HUES64 (cell line): ENCODE results near the gene FBXL17.

Source experiments
- H3K27ac ChIP-seq: 2 replicates; pipeline ENCODE4 v1.7.0; 2013; ENCODE audit warnings: low read depth, low read length, inconsistent platforms
- H3K27me3 ChIP-seq: 2 replicates; pipeline ENCODE4 v1.6.1; 2013; ENCODE audit warnings: mild to moderate bottlenecking, low read length; ENCODE audit not compliant: insufficient read depth
- H3K36me3 ChIP-seq: 2 replicates; pipeline ENCODE4 v1.6.1; 2013; ENCODE audit warnings: mild to moderate bottlenecking, low read length; ENCODE audit not compliant: insufficient read depth
- H3K4me1 ChIP-seq: 2 replicates; pipeline ENCODE4 v1.6.1; 2013; ENCODE audit warnings: mild to moderate bottlenecking, low read length, moderate library complexity; ENCODE audit not compliant: insufficient read depth
- H3K4me3 ChIP-seq: 2 replicates; pipeline ENCODE4 v1.5.1; 2013; ENCODE audit warnings: mild to moderate bottlenecking, low read length, moderate library complexity
- H3K9ac ChIP-seq: 2 replicates; pipeline ENCODE4 v1.6.1; 2013; ENCODE audit warnings: mild to moderate bottlenecking, low read depth, low read length
- H3K9me3 ChIP-seq: 2 replicates; pipeline ENCODE4 v1.6.1; 2013; ENCODE audit warnings: low read depth, low read length; ENCODE audit not compliant: insufficient read depth
- WGBS: fragments of 150-250, 120-280 bp; methylation state at CpG from one replicate; pipeline ENCODE4 v1.1.7; 2013; ENCODE audit warnings: missing lambda C conversion rate; 5-methylcytosine and 5-hydroxymethylcytosine counted together

FBXL17 gene

GRCh38 chr5:108266242-108266641 is 115.7 kb downstream of the FBXL17 start:
- Histone ChIP-seq H3K36me3 (no peaks in the 10 kb centered on the region), H3K27ac (no peak overlapping the region)
- 91% methylated on average over 2 of the region's 2 CpGs for WGBS

GRCh38 chr5:108264533-108264932 is 117.4 kb downstream of the FBXL17 start:
- Histone ChIP-seq H3K9me3 (no peaks in the 10 kb centered on the region), H3K27ac (no peak overlapping the region), H3K4me1 (peaks cover 6% of the 10 kb centered on the region; the same call in 1 of the 2 replicates), H3K4me3 (no peak overlapping the region), H3K9ac (no peak overlapping the region), H3K27me3 (no peaks in the 10 kb centered on the region), H3K36me3 (no peaks in the 10 kb centered on the region)
- WGBS = no CpG with 5 or more reads among the region's 2 CpGs

More at GRCh38 chr5:108266242-108266641, 115.7 kb downstream of the FBXL17 start:
- H3K4me3 ChIP-seq = no peak overlapping the region
- no peak overlapping the region for H3K9ac ChIP-seq
- H3K27me3 ChIP-seq = no peaks in the 10 kb centered on the region
- H3K9me3 ChIP-seq = no peaks in the 10 kb centered on the region
- no peaks in the 10 kb centered on the region for H3K4me1 ChIP-seq

DNA sequence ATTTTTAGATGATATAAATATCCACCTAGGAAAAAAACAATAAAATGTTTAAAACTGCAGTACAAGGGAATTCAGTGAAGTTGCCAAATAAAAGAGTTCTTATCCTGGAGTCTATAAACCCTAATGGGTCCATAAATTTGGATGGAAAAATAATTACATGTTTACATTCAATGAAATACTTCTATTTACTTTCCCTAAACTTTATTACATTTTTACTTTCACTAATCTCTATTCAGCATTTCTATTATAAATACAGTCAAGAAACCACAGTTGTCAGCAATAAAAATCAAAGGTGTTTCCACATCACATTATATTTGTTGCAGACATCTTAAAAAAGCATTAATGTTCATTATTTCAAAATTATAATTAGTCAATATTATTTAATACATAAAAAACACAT is 118.6 kb downstream of the FBXL17 start:
- Histone ChIP-seq H3K9me3 (no peaks in the 10 kb centered on the region), H3K27me3 (no peaks in the 10 kb centered on the region), H3K4me1 (peaks cover 13% of the 10 kb centered on the region), H3K36me3 (no peaks in the 10 kb centered on the region), H3K9ac (no peak overlapping the region), H3K27ac (no peak overlapping the region), H3K4me3 (no peak overlapping the region)

DNA sequence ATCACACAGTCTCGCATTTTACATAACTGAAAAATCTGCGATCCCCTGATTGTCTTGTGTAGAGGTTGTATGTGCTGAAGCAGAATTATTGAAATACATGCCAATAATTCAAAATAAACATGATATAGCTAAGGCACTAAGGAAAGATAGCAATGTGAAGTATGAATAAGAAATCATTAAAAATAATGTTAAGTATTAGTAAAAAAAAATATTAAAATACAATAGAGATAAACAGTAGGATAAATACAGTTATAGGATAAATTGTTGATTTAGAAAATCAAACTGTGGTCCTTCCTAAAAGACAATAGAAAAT is 121.1 kb downstream of the FBXL17 start:
- H3K4me1 ChIP-seq = peaks cover 13% of the 10 kb centered on the region
- H3K27me3 ChIP-seq = no peaks in the 10 kb centered on the region
- no peaks in the 10 kb centered on the region for H3K9me3 ChIP-seq
- no peaks in the 10 kb centered on the region for H3K36me3 ChIP-seq
- no peak overlapping the region for H3K27ac ChIP-seq
- H3K4me3 ChIP-seq = no peak overlapping the region
- no CpG with 5 or more reads among the region's 2 CpGs for WGBS
- no peak overlapping the region for H3K9ac ChIP-seq

GRCh38 chr5:108260117-108260857 is 121.6 kb downstream of the FBXL17 start:
- Histone ChIP-seq H3K4me3 (no peak overlapping the region), H3K9ac (no peak overlapping the region), H3K9me3 (no peaks in the 10 kb centered on the region), H3K36me3 (no peaks in the 10 kb centered on the region), H3K4me1 (peaks cover 13% of the 10 kb centered on the region), H3K27me3 (no peaks in the 10 kb centered on the region), H3K27ac (no peak overlapping the region)
- WGBS = 59% methylated on average over 8 of the region's 8 CpGs

- no peaks in the 10 kb centered on the region for H3K27me3 ChIP-seq
- no peak overlapping the region for H3K4me3 ChIP-seq
- H3K36me3 ChIP-seq = no peaks in the 10 kb centered on the region
- H3K27ac ChIP-seq = no peak overlapping the region
- no peak overlapping the region for H3K9ac ChIP-seq
- H3K4me1 ChIP-seq = peaks cover 13% of the 10 kb centered on the region
- 81% methylated on average over 1 of the region's 1 CpG for WGBS
- no peaks in the 10 kb centered on the region for H3K9me3 ChIP-seq
These were observed 122.6 kb downstream of the FBXL17 start for GRCh38 chr5:108259306-108259705.

DNA sequence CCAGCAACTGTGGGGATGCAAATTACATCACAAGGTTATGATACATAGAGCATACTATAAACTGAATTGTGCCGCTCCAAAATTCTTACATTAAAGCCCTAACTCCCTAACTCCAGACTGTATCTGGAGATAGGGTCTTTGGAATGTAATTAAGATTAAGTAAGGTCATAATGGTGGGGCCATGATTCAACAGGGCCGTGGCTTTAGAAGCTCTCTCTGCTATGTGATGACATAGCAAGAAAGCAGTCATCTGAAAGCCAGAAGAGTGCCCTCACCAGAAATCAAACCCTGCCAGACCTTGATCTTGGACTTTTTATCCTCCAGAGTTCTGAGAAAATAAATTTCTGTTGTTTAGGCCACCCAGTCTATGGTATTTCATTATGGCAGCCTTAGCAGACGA is 123.9 kb downstream of the FBXL17 start:
- H3K9me3 ChIP-seq = no peaks in the 10 kb centered on the region
- H3K36me3 ChIP-seq = no peaks in the 10 kb centered on the region
- no peak overlapping the region for H3K4me3 ChIP-seq
- WGBS = 93% methylated on average over 1 of the region's 3 CpGs
- no peak overlapping the region for H3K9ac ChIP-seq
- no peaks in the 10 kb centered on the region for H3K27me3 ChIP-seq
- H3K27ac ChIP-seq = no peak overlapping the region
- peaks cover 18% of the 10 kb centered on the region for H3K4me1 ChIP-seq

GRCh38 chr5:108255468-108255867 is 126.4 kb downstream of the FBXL17 start:
- 97% methylated on average over 2 of the region's 2 CpGs for WGBS
- H3K27me3 ChIP-seq = no peaks in the 10 kb centered on the region
- H3K4me3 ChIP-seq = no peak overlapping the region
- no peak overlapping the region for H3K27ac ChIP-seq
- no peaks in the 10 kb centered on the region for H3K9me3 ChIP-seq
- no peaks in the 10 kb centered on the region for H3K36me3 ChIP-seq
- H3K9ac ChIP-seq = no peak overlapping the region
- H3K4me1 ChIP-seq = peaks cover 23% of the 10 kb centered on the region

DNA sequence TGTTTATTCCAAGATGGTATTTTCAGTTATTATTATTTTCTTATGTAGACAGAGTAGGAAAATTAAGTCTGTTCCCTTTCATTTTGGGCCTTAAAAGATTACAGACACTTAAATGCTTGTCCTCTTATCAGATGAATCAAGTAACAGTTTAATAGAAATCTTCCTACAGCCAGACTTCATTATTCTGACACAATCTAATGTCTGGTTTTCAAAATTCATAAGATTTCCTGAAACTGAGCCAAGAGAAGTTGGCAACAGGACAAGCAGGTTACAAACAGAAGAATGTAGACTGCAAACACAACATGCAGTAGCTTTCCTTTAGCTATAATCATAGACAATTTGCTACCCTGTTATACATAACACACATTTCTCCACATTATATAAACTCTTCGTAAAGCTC is 130.5 kb downstream of the FBXL17 start:
- Histone ChIP-seq H3K9ac (no peak overlapping the region), H3K27me3 (no peaks in the 10 kb centered on the region), H3K9me3 (no peaks in the 10 kb centered on the region), H3K4me3 (no peak overlapping the region), H3K36me3 (no peaks in the 10 kb centered on the region), H3K4me1 (peaks cover 10% of the 10 kb centered on the region), H3K27ac (no peak overlapping the region)
- WGBS = 100% methylated on average over 1 of the region's 1 CpG

- Histone ChIP-seq H3K9me3 (no peaks in the 10 kb centered on the region), H3K4me3 (no peak overlapping the region), H3K9ac (no peak overlapping the region), H3K27ac (no peak overlapping the region), H3K27me3 (no peaks in the 10 kb centered on the region), H3K4me1 (peaks cover 10% of the 10 kb centered on the region), H3K36me3 (no peaks in the 10 kb centered on the region)
- WGBS = 92% methylated on average over 3 of the region's 3 CpGs
These were observed 132.0 kb downstream of the FBXL17 start for GRCh38 chr5:108249785-108250426.

GRCh38 chr5:108249095-108249784 is 132.7 kb downstream of the FBXL17 start:
- 94% methylated on average over 7 of the region's 7 CpGs for WGBS

More at GRCh38 chr5:108249095-108249784, 132.7 kb downstream of the FBXL17 start:
- no peak overlapping the region for H3K4me3 ChIP-seq
- H3K9me3 ChIP-seq = no peaks in the 10 kb centered on the region
- H3K9ac ChIP-seq = no peak overlapping the region
- no peaks in the 10 kb centered on the region for H3K36me3 ChIP-seq
- H3K27me3 ChIP-seq = no peaks in the 10 kb centered on the region
- H3K4me1 ChIP-seq = peaks cover 10% of the 10 kb centered on the region
- no peak overlapping the region for H3K27ac ChIP-seq
